Mammary epithelial cell (primary cell): ENCODE data around the gene C19orf25.

Experiments
- EZH2 ChIP-seq: IDR thresholded peaks from 2 replicates; pipeline ENCODE4 v1.6.1; 2012; ENCODE audit warnings: low read length, inconsistent platforms, borderline replicate concordance
- TF ChIP-seq, protein P1 (sequence below), 2 donors: IDR thresholded peaks in 1 of 2; conservative IDR thresholded peaks in 1 of 2; 2 replicates each; pipeline ENCODE4 v1.5.1; 2011 to 2012; ENCODE audit warnings: inconsistent platforms in 2 of 2, low read length in 2 of 2, mild to moderate bottlenecking in 2 of 2, control low read depth in 1 of 2, low read depth in 1 of 2; ENCODE audit not compliant: insufficient read depth in 1 of 2; ENCODE audit errors: extremely low read depth in 1 of 2

DNA sequence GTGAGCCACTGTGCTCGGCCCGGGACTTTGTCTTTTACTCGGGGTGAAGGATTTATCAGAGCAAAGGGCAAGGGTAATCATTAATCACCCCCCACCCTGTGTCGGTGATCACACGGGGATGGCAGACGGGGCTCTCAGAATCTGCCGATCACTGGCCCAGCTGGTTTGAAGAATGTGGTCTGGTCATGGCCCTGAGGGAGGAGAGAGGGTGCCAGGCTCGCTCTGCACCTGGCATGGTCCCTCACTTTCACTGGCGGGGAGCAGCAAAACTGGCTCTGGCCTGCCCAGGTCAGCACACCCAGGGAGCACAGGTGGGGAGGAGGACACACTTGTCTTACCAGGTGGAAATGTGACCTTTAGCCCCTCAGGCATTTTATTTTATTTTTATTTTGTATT lies 22.2 kb upstream of the C19orf25 start:
- TF ChIP-seq, protein P1, sequence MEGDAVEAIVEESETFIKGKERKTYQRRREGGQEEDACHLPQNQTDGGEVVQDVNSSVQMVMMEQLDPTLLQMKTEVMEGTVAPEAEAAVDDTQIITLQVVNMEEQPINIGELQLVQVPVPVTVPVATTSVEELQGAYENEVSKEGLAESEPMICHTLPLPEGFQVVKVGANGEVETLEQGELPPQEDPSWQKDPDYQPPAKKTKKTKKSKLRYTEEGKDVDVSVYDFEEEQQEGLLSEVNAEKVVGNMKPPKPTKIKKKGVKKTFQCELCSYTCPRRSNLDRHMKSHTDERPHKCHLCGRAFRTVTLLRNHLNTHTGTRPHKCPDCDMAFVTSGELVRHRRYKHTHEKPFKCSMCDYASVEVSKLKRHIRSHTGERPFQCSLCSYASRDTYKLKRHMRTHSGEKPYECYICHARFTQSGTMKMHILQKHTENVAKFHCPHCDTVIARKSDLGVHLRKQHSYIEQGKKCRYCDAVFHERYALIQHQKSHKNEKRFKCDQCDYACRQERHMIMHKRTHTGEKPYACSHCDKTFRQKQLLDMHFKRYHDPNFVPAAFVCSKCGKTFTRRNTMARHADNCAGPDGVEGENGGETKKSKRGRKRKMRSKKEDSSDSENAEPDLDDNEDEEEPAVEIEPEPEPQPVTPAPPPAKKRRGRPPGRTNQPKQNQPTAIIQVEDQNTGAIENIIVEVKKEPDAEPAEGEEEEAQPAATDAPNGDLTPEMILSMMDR (conservative IDR thresholded peaks at IDR 0.05 in 1 of 2, IDR thresholded peaks at IDR 0.05 in 1 of 2; ENCODE audit: extremely low read depth in 1 of 2, insufficient read depth in 1 of 2, low read depth in 1 of 2, low read length in 2 of 2): no peak
- TF ChIP-seq EZH2: no peak
